NB4 (cell line): ENCODE measurements around the gene SESTD1.

ENCODE experiments used
- DNase-seq: peaks from one replicate; pipeline ENCODE4 v3.0.0; 2010; ENCODE audit warnings: low read depth
- H3K4me3 ChIP-seq: one replicate; pipeline ENCODE4 v1.5.1; 2011; ENCODE audit warnings: mild to moderate bottlenecking, low read depth, low read length, moderate library complexity
- MAX ChIP-seq: IDR thresholded peaks from 2 replicates; pipeline ENCODE4 v1.6.1; 2011; ENCODE audit warnings: low read depth, low read length
- MYC ChIP-seq: IDR thresholded peaks from 2 replicates; pipeline ENCODE4 v1.6.1; 2011; ENCODE audit warnings: low read depth, low read length
- POLR2A ChIP-seq: IDR thresholded peaks from 2 replicates; pipeline ENCODE4 v1.6.1; 2011; ENCODE audit warnings: mild to moderate bottlenecking; ENCODE audit not compliant: insufficient read length; ENCODE audit errors: extremely low read depth
- TF ChIP-seq, protein P1 (sequence below): IDR thresholded peaks from one replicate; pipeline ENCODE4 v1.5.1; 2012; ENCODE audit warnings: low read depth, low read length

The SESTD1 gene

GRCh38 chr2:179106676-179107428 lies 157.8 kb downstream of the SESTD1 start:
- TF ChIP-seq MYC (0 out of 2 replicates have a peak, but pooled peaks have one; percentile 20), POLR2A (no peak), MAX (no peak)
- TF ChIP-seq, protein P1, sequence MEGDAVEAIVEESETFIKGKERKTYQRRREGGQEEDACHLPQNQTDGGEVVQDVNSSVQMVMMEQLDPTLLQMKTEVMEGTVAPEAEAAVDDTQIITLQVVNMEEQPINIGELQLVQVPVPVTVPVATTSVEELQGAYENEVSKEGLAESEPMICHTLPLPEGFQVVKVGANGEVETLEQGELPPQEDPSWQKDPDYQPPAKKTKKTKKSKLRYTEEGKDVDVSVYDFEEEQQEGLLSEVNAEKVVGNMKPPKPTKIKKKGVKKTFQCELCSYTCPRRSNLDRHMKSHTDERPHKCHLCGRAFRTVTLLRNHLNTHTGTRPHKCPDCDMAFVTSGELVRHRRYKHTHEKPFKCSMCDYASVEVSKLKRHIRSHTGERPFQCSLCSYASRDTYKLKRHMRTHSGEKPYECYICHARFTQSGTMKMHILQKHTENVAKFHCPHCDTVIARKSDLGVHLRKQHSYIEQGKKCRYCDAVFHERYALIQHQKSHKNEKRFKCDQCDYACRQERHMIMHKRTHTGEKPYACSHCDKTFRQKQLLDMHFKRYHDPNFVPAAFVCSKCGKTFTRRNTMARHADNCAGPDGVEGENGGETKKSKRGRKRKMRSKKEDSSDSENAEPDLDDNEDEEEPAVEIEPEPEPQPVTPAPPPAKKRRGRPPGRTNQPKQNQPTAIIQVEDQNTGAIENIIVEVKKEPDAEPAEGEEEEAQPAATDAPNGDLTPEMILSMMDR: no peak
- DNase-seq: peak; percentile 42
- H3K4me3 ChIP-seq: no peak overlapping the region

DNA sequence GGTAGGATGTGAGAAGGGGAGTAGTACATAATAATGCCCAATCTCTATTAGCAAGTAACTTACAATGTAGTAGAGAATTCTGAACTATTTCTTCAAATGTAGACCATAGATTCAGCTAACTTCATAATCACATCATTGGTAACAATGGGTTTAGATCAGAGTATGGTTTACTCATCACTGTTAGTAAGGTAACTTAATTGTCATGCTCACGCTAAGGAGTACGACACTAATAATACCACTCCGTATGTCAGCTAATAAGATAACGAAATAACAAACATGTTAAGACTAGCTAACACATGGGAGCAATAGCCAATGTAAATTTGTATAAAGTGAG lies 158.3 kb downstream of the SESTD1 start:
- no peak for TF ChIP-seq MYC
- no peak for TF ChIP-seq POLR2A
- TF ChIP-seq, protein P1: no peak
- no peak for DNase-seq
- no peak overlapping the region for H3K4me3 ChIP-seq

GRCh38 chr2:179104736-179105135 lies 159.9 kb downstream of the SESTD1 start:
- no peak for TF ChIP-seq POLR2A
- TF ChIP-seq, protein P1: no peak
- no peak for TF ChIP-seq MAX
- TF ChIP-seq MYC: no peak
- H3K4me3 ChIP-seq: no peak overlapping the region
- no peak for DNase-seq

GRCh38 chr2:179098080-179098689 lies 166.4 kb downstream of the SESTD1 start:
- DNase-seq: no peak
- H3K4me3 ChIP-seq: no peak overlapping the region
- TF ChIP-seq, protein P1: no peak
- TF ChIP-seq POLR2A: no peak
- no peak for TF ChIP-seq MYC
- no peak for TF ChIP-seq MAX

GRCh38 chr2:179097131-179097530 lies 167.5 kb downstream of the SESTD1 start:
- no peak for DNase-seq
- H3K4me3 ChIP-seq: no peak overlapping the region
- TF ChIP-seq MYC (no peak), MAX (no peak), POLR2A (no peak)
- TF ChIP-seq, protein P1: no peak
